ENCODE measurements around the gene PCED1B. TPM values are rescaled to one million over a fixed set of nuclear protein-coding genes. Genes with fewer than 3 reads are reported as not detected.

PCED1B gene
- total RNA-seq, 1 donor from 2014 or later: 55.9 TPM

DNA sequence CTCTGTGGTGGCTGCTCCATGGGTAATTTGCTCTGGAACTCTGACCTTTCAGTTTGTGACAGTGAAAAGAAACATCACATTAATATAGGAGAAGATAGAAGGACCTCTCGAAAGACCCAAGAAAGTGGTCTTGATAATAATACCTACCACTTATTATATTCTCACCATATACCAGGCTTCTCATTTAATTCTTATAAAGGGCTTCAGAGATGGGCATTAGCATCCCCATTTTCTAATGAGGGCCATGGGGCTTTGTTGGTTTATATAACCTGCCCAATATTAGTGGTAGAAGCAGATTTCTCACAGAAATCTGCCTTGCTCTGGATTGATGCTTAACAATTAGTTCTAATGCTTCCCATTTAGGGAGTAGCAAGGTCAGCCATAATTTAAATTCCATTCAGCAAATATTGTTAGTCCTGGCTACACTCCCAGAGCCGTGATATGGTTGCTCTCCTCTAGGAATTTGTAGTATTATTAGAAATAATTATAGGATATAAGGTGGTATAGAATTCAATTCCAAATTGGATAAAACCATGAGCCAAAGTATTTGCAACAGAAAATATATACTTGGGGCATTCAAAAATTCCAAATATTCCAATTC lies 7.8 kb downstream of the PCED1B start:
- intact Hi-C loops (cut with micrococcal nuclease): loop anchor here (10.0 kb wide), 1 partner anchor 798 kb away; no protein-coding TSS in a partner anchor

DNA sequence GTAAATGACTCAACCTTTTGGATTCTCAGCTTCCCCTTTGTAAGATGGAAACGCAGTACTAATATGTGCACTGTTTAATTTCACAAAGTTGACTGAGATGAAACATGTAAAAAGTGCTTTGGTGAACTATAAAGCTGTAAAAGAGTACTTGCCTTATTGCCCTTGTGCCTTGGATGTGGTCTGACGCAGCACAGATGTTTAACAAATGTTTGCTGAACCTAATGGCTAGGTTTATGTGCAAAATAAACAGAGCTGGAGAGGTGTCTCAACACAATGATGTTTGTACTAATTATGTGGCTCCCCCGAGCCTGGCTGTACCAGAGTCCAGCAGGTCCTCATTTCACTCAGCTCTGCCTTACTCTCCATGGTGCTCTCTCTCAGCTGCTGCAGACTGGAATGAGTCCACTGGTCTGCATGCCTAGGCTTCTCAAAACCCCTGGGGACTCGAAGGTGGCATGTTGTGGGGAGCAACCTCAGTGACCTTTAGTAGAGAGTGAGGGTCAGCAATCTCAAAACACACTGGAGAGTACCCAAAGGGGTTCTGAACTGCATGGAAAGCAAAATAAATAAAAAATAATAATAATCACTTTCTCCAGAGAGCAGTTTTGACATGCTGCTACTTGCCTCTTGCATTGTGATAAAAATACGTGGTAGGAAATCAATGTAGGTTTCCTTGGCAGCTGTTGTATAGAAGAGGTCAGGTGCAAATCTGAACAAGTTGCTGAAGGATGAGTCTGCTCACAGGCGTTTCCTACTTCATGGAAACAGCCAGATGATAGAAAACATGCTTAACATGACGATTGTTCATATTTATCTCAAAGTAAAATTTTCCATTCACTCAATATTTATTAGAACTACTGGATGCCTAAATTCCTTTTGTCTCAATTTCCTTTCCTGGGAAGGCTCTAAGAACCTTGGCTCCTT lies 8.9 kb downstream of the PCED1B start:
- intact Hi-C loops (cut with micrococcal nuclease): loop anchor here (10.0 kb wide), 1 partner anchor 797 kb away; no protein-coding TSS in a partner anchor

DNA sequence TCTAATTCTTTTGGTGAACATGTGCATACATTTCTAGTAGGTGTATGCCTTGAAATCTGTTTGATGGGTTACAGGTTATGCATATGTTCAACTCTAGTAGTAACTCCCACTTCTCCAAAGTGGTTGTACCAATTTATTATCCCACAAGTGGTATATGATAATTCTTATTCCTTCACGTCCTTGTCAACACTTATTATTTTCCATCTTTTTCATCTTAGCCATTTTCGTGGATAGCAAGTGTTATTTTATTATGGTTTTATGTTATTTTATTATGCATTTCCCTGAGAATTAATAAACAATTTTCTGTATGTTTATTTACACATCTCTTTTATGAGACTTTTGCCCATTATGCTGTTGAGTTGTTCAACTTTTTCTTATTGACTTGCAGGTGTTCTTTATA lies 11.6 kb downstream of the PCED1B start:
- intact Hi-C loops (cut with micrococcal nuclease): no loop called here

DNA sequence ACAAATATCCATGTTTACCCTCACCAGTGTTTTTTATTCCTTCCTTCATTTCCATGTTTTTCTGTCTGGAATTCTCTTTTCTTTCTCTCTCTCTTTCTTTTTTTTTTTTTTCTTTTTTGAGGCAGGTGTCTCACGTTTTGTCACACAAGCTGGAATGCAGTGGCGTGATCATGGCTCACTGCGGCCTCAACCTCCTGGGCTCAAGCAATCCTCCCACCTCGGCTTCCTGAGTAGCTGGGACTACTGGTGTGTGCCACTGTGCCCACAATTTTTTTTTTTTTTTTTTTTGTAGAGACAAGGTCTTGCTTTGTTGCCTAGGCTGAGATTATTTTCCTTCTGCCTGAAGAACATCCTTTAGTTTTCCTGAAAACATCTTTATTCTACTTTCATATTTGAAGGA lies 15.4 kb downstream of the PCED1B start:
- intact Hi-C loops (cut with micrococcal nuclease): no loop called here

DNA sequence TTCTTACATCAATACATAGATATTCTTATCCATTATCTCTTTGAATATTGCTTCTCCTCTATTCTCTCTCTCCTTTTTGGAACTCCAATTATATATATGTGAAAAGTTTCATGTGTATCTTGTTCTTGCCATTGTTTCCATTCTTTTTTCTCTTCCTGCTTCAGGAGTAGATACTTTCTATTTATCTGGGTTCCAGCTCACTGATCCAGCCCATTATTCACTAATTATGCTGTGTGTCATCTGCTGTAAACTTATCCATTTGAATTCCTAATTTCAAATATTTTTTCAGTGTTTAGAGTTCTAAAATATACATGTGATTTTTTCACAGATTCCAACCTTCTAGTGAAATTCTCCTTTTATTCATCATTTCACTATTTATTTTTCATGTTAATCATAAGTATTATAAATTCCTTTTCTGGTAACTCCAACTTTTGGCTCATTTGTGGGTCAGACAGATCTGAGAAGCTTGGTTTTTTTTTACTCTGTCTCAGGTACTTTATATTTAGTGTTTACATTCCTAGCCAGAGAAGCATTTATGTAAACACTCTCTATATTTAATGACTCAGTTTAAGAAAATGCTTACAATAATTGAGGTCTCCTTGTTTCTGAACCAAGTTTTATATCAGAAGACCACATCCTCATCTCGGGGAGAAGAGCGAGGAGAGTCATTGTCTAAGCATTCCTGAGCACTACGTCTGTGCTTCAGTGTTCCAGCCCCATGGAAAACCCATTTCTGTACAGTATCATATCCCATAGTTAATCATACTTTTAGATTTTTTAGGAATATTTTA lies 16.2 kb downstream of the PCED1B start:
- intact Hi-C loops (cut with micrococcal nuclease): no loop called here

DNA sequence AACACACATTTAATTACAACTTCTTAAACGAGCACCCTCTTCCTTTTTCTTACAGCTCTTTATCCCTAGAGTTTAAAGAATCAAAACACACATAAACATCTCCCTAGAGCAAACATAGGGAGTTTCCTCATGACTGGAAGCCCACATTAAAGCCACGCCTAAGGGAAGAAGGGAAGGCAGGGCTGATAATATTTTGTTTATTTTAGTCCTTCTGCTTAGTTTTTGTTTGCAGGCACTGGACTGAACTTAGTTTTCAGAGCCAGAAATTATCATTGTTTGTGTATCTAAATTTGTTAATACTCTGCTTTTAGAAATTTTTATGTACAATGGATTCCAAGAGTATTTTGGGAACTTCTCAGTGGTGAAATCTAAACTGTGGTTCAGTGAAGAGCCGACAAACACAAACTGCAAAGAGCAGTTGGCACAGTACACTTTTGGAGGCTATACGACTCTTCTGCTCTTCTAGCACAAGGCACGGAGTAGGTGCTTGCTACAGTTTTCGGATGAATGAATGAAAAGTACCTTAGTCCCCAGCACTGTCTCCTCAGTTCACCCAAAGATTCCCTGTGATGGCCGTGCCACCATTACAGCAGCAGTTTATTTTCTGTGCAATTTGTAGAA lies 18.0 kb downstream of the PCED1B start:
- intact Hi-C loops (cut with micrococcal nuclease): no loop called here

DNA sequence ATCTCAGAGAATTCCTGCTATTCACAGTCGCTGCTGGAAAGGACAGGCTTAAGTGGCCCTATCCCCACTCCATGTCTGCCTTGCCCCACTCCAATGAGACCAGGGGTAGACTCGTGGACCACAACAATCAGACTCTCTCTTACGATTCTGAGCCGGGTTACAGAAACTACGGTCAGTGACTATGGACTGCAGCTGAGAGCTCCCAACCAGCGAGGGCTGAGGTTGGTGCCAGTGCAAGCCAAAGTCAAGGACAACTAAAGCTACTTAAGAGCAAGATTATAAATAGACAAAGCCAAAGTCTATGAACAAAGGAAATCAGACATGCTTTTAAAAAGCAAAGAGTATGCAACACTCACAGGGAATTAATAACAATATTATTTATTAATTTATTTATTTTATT lies 18.7 kb downstream of the PCED1B start:
- intact Hi-C loops (cut with micrococcal nuclease): no loop called here

DNA sequence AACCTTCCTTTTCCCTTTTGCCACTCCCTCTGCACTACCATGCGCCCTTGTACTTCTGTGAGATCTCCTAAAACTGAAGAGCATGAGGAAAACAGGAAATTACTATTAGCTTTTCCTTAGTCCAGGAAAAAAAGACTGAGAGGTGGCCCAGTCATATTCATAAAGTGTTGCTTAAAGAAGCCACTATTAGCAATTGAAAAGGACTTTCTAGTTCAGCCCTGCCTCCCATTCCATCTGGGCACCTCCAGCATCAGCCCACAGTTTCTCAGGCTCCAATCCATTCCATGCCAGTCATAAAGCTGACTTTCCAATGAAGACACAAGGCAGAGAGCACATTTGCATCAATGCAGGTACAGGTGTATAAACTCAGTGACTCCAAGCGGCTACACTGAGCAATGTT lies 20.2 kb downstream of the PCED1B start:
- intact Hi-C loops (cut with micrococcal nuclease): no loop called here

DNA sequence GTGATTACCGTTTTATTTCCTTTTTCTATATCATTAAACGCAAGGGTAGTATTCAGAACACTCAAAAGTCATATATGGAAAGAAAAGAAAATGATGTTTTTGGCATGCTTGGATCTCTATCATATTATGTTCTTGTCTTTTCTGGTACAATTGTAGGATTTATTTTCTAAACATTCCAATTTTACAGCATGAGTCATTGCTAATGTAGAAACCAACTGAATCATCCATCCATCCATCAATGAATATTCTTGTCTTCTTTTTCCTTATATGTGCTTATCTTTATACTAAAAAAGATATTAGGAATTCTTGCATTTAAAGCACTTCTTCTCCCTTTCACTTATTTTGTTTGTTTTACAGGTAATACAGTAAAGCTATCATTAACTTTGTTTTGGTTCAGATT lies 20.7 kb downstream of the PCED1B start:
- intact Hi-C loops (cut with micrococcal nuclease): no loop called here

DNA sequence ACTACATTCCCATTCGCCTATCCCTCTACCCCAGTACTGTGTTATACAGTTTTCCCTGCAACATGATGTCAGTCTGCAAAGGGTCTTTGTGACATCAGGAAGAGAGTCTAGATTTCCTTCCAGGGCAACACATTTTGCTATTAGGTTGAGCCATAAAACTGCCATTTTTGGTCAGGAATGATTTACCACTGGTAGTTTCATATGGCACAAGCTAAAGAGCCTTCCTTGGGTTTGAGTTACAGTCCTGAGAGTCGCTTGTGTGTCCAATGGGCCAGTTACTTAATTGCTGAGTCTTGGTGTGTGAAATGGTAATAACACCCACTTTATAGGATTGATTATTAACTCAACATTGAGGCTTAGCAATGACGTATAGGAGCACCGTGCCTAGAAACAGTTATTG lies 23.0 kb downstream of the PCED1B start:
- intact Hi-C loops (cut with micrococcal nuclease): no loop called here

DNA sequence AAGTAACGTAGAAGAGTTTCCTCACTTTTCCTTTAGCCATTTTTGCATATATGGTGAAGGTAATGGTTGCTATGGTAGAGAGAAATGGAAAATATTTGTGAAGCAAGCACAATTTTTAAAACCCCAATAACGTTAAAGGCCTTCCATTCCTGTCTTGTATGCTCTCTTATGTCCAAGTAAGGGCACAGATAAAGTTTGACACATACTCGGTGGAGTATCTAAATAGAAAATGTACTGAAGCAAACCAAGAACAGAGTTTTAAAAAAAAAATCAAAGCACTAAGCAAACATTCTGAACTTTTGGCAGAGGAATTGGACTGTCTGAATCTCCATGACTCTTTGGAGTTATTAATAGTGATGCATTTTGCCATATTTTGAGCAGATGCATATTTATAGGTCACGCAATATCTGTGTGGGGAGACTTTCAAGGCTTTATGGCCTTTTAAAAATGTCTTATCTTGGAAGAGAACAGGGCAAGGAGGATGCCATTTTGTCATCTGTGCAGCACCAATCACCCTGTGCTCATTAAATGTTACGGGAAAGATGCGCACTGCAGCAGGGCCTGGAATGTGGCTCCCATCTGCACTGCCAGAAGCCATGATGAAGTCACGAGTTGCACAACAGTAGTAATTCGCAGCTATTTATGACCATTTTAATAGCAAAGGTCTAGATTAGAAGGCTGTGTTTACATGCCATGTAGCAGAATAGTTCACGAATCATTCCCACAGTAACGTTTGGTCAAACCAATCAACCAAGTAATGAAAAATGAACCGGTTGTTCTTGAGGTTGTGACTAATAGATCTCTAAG lies 23.6 kb downstream of the PCED1B start:
- intact Hi-C loops (cut with micrococcal nuclease): no loop called here

DNA sequence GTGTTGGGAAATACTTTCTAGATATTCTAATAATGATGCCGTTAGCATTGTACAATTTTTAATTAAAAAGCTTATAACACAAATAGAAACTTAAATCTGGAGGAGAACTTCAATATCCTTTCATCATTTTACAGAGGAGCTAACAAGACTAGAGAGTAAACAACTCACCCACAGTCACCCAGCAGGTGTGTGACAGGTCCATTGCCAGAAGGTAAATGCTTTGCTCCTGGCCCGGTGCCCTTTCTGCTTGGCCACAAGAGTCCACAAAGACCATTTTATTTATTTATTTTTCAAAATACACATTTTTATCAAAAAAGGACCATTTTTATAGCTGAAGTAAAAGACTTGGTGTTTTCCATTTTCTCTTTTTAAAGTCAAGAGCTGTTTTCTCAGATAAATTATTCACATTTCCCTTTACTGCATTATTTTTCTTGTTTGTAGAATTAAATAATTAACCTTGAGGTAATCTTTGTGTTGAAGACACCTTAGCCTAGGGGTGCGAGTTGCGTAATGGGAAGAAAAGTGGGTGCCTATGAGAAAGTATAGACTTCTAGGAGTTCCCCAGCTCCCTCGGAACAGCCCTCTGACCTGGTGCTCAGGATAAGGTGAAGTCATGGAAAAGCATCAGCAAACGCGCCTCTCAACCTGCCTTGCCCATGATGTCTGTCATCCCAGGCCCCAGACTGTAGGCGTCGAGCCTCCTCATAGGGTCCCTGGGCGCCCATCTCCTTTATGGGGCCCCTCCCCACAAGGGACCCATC lies 26.7 kb downstream of the PCED1B start:
- intact Hi-C loops (cut with micrococcal nuclease): no loop called here

DNA sequence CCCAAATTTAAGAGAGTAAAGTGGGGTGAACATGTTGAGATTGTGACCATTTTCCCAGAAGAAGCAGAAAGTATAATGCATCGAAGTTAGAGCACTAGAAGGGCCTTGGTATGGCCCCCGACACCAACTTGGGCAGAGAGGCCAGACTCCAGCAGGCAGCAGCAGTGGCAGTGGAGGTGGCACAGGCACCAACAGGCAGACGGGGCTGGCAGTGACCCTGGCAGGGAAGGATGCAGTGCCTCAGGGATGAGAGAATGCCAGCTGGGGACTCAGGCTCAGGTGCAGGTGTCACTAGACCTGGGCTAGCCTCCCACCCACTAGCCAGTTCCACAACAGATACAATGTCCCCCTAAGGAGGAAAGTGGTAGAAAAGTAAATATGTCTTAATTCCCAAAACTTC lies 28.0 kb downstream of the PCED1B start:
- intact Hi-C loops (cut with micrococcal nuclease): no loop called here

DNA sequence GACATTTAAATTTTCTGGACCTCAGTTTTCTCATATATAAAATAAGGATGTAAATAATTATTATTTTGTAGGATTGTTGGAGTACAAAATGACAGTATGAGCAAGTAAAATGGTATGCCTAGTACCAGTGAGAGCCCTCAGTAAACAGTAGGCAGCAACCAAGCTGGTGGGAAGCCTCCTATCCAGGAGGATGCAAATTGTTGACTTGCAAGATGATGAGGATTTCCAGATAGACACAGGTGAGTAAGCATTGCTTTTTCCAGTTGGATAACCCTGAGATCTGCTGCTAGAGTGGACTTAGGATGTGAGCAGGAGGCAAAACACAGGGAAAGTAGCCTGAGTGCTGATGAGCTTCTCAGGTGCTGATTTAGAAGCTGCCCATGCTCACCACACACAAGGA lies 28.5 kb downstream of the PCED1B start:
- intact Hi-C loops (cut with micrococcal nuclease): no loop called here

DNA sequence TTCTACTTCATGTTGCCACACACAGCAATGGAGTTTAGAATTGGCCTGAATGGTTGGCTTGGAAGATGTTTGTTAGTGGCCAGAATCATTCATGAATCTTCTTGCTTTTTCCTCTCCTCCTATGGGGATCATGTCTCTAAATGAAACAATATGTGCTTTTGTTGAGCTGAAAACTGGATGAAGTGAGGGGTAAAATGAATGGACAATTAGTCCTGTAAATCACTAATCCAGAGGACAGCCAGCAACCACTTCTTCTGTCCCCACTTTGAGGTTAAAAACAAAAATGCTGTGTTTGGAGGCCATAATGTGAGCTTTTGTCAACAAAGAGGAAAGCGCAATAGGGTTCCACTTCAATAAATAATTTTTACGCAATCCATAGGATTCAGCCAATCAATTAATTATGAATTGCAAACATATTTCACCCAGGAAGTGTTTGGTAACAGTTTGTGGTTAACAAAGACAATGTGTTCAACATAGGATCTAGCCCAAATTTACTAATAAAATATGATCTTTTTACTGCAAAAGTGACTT lies 30.7 kb downstream of the PCED1B start:
- intact Hi-C loops (cut with micrococcal nuclease): no loop called here

DNA sequence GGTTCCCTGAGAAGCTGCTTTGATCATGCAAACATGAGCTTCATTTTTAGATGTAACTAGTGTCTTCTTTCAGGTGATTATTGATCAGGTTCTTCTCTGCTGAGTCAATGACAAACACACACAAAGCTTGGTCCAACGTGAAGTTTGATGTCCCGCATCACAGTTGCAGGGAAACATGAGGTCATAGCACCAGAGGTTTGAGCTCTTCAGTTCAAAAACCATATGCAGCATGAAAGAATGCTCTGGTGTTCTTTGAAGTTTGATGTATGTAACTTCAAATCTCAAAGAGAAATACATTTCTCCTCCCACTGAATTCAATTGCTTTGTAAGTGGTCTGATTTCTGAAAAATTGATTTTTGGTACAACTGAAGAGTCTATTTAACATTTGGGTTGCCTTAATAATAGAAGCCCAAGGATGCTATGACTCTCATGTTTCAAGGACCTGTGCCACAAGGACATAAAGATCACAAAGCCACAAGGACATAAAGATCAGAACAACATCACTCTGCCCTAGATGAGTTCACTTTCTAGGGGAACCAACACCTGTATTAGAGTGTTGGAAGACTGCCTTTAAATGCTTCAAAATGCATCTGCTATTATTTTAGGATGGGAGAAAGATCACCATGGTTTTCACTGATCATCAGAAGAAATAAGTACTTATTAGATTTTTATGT lies 31.4 kb downstream of the PCED1B start:
- intact Hi-C loops (cut with micrococcal nuclease): no loop called here

DNA sequence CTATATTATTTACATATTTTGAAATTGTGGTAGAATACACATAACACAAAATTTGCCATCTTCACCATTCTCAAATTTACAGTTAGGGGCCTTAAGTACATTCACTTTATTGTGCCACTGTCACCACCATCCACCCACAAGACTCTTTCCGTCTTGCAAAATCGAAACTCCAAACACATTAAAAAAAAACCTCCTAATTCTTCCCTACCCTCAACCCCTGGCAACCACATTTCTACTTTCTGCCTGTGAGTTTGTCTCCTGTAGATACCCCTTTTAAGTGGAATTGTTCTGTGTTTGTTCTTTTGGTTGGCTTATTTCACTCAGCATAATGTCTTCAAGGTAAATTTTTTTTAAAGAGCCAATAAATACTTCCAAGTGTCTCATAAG lies 32.0 kb downstream of the PCED1B start:
- intact Hi-C loops (cut with micrococcal nuclease): no loop called here

DNA sequence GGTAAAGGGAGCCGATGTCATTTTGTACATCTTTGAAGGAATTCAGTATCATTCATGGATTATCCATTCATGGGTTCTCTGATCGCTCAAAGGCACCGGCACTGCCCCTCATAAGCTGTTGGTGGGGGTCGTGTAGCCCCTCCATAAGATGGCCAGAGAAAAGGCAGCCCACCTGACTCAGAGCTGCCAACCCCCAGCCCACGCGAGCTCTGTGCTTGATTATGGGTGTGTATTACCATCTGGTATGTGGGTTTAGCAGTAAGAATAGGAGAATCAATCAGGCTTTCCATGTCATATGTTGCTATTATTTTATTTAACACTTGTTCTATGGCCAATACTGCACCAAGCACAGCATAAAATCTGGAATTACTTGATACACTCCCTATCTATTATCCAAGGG lies 32.4 kb downstream of the PCED1B start:
- intact Hi-C loops (cut with micrococcal nuclease): no loop called here

DNA sequence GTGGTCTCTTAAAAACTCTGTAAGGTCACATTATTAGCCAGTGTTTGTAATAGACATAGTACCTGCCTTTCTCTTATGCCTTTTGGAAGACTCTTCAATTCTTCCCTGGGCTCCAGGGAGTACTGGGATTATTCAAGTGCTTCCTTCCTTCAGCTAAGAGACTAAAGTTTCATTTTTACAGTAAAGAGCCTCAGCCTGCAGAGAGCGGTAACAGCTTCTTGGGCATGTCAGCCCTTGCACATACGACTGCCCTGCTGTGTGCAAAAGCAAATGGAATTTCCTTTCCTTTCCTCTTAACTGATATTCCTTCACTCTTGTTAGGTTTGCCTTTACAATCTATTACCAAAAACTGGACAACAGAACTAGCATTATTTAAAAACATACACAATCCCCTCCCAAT lies 33.3 kb downstream of the PCED1B start:
- intact Hi-C loops (cut with micrococcal nuclease): no loop called here

Data from T-helper 1 cell treated with Interleukin-12 subunit alpha and Interleukin-12 subunit beta and Interleukin-4 antibody, amounts not matched to agents 30 ng/mL and 1 ng/mL, for 36 hours (primary cell).